ENCODE results near the gene CYP3A7. TPM values are rescaled to one million over a fixed set of nuclear protein-coding genes. Genes with fewer than 3 reads are reported as not detected.
A peak's percentile ranks its signal among the peaks of the same experiment; 100 is the strongest.

Gene CYP3A7
- total and polyA plus RNA-seq, 2 of the 13 experiments (the other 11 are each of a cell fraction or from before 2014, with no cell fraction given), result 5.8 to 6.4 TPM

- no peak for TF ChIP-seq ZNF646 (CRISPR knock-in tag; IDR thresholded peaks at IDR 0.05)
- TF ChIP-seq NRL (CRISPR knock-in tag; IDR thresholded peaks at IDR 0.05; ENCODE audit: borderline replicate concordance), result 0 out of 2 replicates have a peak, but pooled peaks have one; percentile 18
- TF ChIP-seq ZFY (CRISPR knock-in tag; IDR thresholded peaks at IDR 0.05), result peak; percentile 62
- TF ChIP-seq ZNF781 (CRISPR knock-in tag; IDR thresholded peaks at IDR 0.05; ENCODE audit: borderline replicate concordance, not compliant biosample characterization), result no peak
- no peak for TF ChIP-seq SUZ12 (IDR thresholded peaks at IDR 0.05; ENCODE audit: low read depth, low read length)
- peak; percentile 39; the same call in 1 of the 2 replicates for TF ChIP-seq GATAD1 (CRISPR knock-in tag; IDR thresholded peaks at IDR 0.05)
- TF ChIP-seq ATRX (CRISPR knock-in tag; IDR thresholded peaks at IDR 0.05; ENCODE audit: borderline replicate concordance), result no peak
- no peak for TF ChIP-seq GPN1 (CRISPR knock-in tag; IDR thresholded peaks at IDR 0.05; ENCODE audit: borderline replicate concordance)
- TF ChIP-seq POGK (CRISPR knock-in tag; conservative IDR thresholded peaks at IDR 0.05), result no peak
- peak; percentile 75; the same call in 1 of the 2 replicates for TF ChIP-seq MIER3 (CRISPR knock-in tag; IDR thresholded peaks at IDR 0.05; ENCODE audit: borderline replicate concordance)
- no peak; the same call in 1 of the 2 replicates for TF ChIP-seq ELF3 (CRISPR knock-in tag; IDR thresholded peaks at IDR 0.05)
- TF ChIP-seq HNRNPUL1 (IDR thresholded peaks at IDR 0.05; ENCODE audit: low read depth, low read length), result no peak
- no peak for TF ChIP-seq ZNF563 (CRISPR knock-in tag; IDR thresholded peaks at IDR 0.05)
- TF ChIP-seq CBX1 (IDR thresholded peaks at IDR 0.05; ENCODE audit: low read depth), result no peak
- peak; percentile 97 for TF ChIP-seq ESRRA (CRISPR knock-in tag; IDR thresholded peaks at IDR 0.05; ENCODE audit: low read depth)
- 0 out of 2 replicates have a peak, but pooled peaks have one; percentile 38 for TF ChIP-seq RFXAP (CRISPR knock-in tag; IDR thresholded peaks at IDR 0.05; ENCODE audit: borderline replicate concordance)
- 0 out of 2 replicates have a peak, but pooled peaks have one; percentile 30 for TF ChIP-seq ZNF446 (CRISPR knock-in tag; IDR thresholded peaks at IDR 0.05)
- TF ChIP-seq SCMH1 (CRISPR knock-in tag; IDR thresholded peaks at IDR 0.05; ENCODE audit: borderline replicate concordance), result no peak
- no peak for TF ChIP-seq GLMP (CRISPR knock-in tag; IDR thresholded peaks at IDR 0.05; ENCODE audit: borderline replicate concordance)
- TF ChIP-seq ZSCAN20 (CRISPR knock-in tag; IDR thresholded peaks at IDR 0.05; ENCODE audit: borderline replicate concordance), result no peak
- no peak for TF ChIP-seq ZNF460 (CRISPR knock-in tag; IDR thresholded peaks at IDR 0.05; ENCODE audit: borderline replicate concordance)
- no peak for TF ChIP-seq ZNF20 (CRISPR knock-in tag; IDR thresholded peaks at IDR 0.05)
- TF ChIP-seq ZNF546 (CRISPR knock-in tag; conservative IDR thresholded peaks at IDR 0.05), result no peak
These were observed 57.3 kb downstream of the CYP3A7 start (continued) for GRCh38 chr7:99677648-99678045.
